GM13977 (cell line): ENCODE measurements around the gene SINHCAF.

Experiments
- DNase-seq: peaks from one replicate; pipeline ENCODE4 v3.0.0; 2012; ENCODE audit warnings: low spot score
- in situ Hi-C: fragments of 300-500 bp; cut with MboI; formaldehyde crosslinking; loops from one replicate; pipeline ENCODE4 v1.12.0; 2022; ENCODE audit warnings: low sequenced_read_pairs, low pct_unique_long_range_greater_than_20kb, mixed read lengths, inconsistent platforms; ENCODE audit not compliant: unreplicated experiment
- TF ChIP-seq, protein P1 (sequence below): IDR thresholded peaks from 2 replicates; pipeline ENCODE4 v1.5.1; 2012; ENCODE audit warnings: mild to moderate bottlenecking, control low read depth; ENCODE audit not compliant: insufficient read depth; ENCODE audit errors: extremely low read depth, missing control alignments

Gene SINHCAF

DNA sequence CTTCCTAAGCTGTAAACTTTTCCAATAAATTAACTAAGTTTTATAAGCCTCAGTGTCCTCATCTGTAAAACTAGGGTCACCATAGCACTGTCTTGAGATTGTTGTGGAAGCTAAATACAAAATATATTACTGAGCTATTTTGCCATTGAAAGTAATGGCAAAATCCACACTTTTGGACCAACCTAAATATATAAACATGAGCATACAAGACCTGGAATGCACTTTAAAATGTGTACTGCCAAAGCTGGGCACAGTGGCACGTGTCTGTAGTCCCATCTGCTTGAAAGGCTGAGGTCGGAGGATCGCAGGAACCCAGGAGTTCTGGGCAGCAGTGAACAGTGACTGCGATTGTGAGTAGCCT, 29.8 kb upstream of the SINHCAF start:
- no peak for DNase-seq
- in situ Hi-C loops = no loop called here
- TF ChIP-seq, protein P1, sequence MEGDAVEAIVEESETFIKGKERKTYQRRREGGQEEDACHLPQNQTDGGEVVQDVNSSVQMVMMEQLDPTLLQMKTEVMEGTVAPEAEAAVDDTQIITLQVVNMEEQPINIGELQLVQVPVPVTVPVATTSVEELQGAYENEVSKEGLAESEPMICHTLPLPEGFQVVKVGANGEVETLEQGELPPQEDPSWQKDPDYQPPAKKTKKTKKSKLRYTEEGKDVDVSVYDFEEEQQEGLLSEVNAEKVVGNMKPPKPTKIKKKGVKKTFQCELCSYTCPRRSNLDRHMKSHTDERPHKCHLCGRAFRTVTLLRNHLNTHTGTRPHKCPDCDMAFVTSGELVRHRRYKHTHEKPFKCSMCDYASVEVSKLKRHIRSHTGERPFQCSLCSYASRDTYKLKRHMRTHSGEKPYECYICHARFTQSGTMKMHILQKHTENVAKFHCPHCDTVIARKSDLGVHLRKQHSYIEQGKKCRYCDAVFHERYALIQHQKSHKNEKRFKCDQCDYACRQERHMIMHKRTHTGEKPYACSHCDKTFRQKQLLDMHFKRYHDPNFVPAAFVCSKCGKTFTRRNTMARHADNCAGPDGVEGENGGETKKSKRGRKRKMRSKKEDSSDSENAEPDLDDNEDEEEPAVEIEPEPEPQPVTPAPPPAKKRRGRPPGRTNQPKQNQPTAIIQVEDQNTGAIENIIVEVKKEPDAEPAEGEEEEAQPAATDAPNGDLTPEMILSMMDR = no peak

DNA sequence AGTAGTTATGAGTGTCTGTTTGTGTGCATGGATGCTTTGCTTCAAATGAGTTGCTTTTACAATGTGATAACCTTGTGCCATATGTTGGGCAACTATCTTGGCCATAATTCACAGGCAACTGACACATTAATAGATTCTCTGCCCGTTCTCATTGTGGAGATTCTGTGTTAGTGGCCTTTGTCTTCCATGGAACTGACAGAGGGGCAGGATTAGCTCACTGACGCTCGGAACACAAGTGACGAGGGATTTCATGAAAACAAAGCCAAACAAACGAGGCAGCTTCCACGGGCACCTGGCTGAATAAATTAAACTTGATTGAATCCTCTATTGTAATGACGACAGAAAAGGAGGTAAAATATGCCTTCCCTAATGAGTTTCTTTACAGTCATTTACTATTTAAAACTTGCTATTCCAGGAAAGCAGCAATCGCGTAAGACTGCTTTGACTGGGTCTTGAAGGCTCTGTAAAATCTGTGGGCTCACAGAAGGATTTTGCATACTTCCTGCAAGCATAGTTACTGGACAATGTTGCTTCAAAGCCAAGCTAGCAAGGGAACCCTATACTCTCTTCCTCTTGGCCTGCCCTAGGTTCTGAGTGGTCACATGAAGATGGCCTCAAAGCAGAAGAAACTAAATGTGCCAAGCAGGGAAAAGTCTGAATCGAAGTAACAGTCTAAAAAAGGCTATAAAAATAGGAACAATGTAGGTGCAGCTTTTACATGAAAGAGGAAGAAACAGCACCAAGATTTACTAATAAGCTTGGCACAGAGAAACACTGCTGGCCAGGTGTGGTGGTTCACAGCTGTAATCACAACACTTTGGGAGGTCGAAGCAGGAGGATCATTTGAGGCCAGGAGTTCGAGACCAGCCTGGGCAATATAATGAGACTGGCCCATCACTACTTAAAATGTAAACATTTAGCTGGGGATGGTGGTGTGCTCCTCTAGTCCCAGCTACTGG, 28.1 kb upstream of the SINHCAF start:
- TF ChIP-seq, protein P1 = no peak
- in situ Hi-C loops = no loop called here
- DNase-seq = no peak

DNA sequence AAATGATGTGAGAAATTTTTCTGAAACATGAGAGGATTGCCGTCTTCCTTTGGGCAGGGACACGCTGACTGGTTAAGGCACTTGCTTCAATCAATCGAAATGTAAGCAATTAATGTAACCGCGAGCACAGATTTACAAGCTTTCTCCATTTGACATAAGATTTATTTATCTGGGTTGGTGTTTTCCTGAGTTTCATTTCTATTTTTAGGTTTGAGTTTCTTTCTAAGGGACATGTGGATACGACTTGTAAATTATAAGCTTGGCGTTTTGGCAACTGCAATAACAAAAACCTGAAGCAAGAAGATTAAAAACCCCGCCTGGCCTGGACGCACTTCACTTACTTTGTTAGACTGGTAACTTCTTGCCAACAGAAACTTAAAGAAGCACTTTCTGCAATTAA, 20.3 kb upstream of the SINHCAF start:
- TF ChIP-seq, protein P1 = no peak
- in situ Hi-C loops = no loop called here
- DNase-seq = no peak

GRCh38 chr12:31343139-31343538, 17.2 kb upstream of the SINHCAF start:
- no peak for DNase-seq
- in situ Hi-C loops = no loop called here
- TF ChIP-seq, protein P1 = no peak

- in situ Hi-C loops = no loop called here
- DNase-seq = no peak
- TF ChIP-seq, protein P1 = no peak
Observed at GRCh38 chr12:31342286-31342685, 16.3 kb upstream of the SINHCAF start.

DNA sequence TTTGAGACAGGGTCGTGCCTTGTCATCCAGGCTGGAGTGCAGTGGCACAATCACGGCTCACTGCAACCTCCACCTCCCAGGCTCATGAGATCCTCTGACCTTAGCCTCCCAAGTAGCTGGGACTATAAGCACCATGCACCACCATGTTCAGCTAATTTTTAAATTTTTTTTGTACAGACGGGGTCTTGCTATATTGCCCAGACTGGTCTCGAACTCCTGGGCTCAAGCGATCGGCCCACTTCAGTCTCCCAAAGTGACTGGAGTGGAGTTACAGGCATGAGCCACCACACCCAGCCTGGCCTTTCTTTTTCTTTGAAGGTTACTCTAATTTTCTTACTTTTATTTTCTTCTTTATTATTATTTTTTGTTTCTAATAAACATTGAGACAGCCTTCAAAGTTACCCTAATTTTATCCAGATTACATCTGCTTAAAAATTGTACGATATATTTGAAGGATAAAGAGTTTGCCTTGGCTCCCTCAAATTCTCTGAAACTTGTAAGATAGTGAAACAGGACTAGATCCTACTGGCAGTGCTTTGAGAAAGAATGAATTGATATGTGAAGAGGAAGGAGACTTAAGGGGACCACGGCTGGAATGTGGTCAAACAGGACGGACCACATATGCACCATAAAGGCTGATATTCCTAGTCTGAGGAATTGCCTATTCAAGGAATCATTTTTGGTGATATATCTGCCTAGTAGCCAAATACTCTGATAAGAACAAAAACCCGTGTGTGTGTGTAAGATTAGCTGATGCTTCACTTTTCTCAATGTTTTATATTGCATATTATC, 14.1 kb upstream of the SINHCAF start:
- in situ Hi-C loops = no loop called here
- DNase-seq = no peak
- TF ChIP-seq, protein P1 = no peak
